ENCODE measurements around the gene UTP3.

- TF ChIP-seq CTCF (IDR thresholded peaks at IDR 0.05; ENCODE audit: borderline replicate concordance, extremely low read depth, low read length, poor library complexity, severe bottlenecking) (no peak), EZH2 (IDR thresholded peaks at IDR 0.05; ENCODE audit: borderline replicate concordance, low read depth, low read length, severe bottlenecking) (no peak)
Measured at GRCh38 chr4:70711599-70711998, 23.3 kb downstream of the UTP3 start.
